HG02610 (cell line): ENCODE data around the gene ARG2.
"Not testable (repeated sequence)": the region's sequence is repeated elsewhere in the genome, so short reads cannot be mapped to it uniquely, and the experiment has no call there.

Experiments used
- ATAC-seq: cut with Tn5 transposase; IDR thresholded peaks from one replicate; pipeline ENCODE4 v1.9.1; 2021; ENCODE audit warnings: mild to moderate bottlenecking, moderate library complexity; ENCODE audit not compliant: unreplicated experiment

The ARG2 gene

DNA sequence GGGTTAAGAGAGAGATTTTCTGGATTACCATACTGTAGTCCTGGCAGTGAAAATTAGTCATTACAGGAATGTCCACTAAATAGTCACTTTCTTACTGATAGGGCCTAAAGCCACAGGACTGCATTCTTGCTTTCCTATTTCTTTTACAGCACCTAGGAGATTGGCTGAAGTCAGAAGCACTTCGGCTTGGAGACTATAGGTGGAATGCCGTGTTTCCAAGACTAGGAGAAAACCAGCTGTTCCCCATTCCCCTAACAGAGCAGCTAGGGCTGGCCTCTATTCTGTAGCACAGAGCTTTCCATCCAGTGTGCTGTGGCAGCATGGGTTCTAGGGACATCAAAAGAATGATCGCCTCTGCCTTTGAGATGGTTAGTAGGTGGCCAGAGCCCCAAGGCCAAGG lies 34.7 kb upstream of the ARG2 start:
- no peak for ATAC-seq

DNA sequence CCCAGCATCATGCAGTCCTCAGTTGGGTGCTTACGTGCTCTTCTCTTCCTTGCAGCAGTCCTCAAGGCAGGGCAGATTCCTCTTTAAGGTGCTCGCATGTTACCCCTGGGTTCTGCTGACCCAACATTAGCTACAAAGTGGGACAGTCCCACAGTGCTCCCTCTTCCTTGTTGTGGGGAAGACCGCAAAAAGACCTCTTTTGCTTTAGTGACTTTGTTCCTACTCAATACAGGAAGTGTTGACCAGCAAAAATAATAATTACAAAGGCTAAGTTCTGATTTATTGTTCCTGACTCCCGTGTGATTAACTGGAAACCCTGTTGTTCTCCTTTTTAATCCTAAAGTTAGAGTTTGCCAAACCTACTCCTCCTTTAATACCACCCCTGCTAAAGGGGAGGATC lies 33.4 kb upstream of the ARG2 start:
- no peak for ATAC-seq

DNA sequence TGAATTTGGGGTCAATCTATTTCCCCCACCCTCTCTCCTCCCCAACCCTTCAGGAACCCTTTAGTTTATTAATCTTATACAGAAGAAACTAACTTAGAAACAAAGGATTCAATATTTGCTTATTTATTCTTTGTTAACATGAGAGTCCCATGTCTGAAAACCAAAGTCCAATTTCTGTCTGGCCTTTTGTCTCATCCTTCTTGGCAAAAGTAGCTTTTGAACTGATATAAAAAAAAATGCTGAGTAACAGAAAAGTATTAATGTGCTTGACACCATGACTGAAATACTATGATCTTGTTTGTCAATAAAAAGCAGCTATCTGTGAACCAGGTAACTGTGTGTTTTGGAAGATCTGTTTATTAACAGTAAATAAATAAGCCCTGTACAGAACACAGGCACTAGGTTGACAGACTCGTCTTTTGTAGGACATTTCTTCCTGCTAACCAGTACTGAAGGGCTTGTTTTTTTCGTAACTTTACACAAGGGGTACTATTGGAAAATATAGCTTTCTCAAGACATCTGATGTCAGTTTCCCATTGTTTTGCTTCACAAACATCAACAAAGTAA lies 30.4 kb upstream of the ARG2 start:
- no peak for ATAC-seq

DNA sequence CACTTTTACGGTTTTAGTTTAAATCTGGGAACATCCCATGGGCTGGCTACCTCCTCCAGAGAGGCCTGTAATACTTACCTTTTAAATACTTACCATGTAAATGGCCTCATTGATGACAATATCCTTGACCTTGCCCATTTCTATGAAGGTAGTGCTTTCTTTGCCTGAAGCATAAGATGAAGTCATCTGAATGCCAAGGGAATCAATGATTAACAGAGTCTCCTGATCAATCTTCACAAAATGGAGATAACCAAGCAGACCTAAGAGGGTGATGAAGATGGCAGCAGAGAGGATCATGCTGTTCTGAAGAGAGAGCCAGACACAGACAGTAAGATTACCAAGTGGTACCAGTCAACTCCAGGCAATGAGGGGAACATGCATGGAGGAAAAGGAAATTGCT lies 26.1 kb upstream of the ARG2 start:
- ATAC-seq = not testable (repeated sequence)

DNA sequence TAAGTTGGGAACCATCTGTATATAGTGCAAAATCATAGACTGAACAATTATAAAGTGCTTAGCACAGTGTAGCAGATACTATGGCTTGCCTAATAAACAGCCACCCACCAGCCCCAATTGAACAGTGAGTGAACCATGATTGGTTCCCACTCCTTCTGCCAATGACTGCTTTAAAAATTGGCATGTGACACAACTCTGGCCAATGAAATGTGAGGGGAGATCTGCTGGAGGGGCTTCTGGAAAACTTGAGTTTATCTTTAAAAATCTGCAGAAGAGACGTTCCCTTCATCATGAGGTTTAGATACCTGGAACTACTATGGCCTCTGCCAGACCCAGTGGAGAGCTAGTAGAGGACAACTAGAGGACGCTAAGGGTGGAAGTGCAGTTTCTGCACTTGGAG lies 24.3 kb upstream of the ARG2 start:
- ATAC-seq = no peak

DNA sequence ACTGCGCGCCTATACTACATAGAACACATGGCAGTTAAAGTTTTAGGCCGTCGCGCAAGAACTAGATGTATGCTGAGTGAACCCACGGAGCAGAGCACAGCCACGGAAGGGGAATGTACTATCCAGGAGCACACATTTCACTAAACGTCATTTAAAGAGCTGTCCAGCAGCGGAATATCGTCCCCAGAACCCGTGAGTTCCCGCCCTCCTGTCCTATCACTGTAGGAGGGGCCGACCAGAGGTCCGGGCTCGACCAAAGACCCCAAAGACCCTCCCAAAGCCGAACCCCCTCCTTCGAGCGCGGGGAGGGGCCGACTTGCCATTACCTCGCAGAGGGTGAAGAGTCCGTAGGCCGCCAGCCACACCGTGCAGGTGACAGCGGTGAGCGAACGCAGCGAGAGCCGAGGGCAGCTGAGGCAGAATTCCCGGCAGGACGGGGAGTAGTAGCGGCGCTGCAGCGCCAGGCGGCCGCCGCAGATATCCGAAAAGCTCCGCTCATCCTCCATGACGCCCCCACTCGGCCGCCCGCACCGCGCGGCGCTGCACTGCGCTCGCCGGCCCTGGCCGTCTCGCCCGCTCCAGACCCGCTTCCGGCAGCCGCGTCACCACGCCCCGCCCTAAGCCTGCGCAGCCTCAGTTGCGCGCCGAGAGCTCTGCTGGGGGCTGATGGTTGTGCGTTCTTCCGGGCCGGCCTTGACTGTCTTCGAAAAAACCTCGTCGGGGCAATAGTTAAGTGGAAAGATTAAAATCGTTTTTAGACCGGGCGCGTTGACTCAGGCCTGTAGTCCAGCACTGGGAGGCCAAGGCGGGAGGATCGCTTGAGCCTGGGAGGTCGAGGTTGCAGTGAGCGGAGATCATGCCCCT lies 19.8 kb upstream of the ARG2 start, which contains the start of gene PIGH:
TSS of gene PIGH (minus strand) at position 571 of the 864 bp plus-strand sequence. CDS start at position 506, 65 bp downstream.
- ATAC-seq = peak; percentile 95

DNA sequence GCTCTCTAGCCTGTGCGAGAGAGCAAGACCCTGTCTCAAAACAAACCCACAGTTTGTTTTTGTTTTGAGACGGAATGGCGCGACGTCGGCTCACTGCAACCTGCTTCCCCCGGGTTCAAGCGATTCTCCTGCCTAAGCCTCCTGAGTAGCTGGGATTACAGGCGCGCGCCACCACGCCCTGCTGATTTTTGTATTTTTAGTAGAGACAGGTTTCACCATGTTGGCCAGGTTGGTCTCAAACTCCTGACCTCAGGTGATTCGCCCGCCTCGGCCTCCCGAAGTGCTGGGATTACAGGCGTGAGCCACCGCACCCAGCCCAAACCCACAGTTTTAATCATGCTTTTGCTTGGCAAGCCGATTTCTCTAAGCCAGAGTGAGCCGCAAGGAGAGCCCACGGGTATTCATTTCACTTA lies 19.2 kb upstream of the ARG2 start:
- ATAC-seq = not testable (repeated sequence)

DNA sequence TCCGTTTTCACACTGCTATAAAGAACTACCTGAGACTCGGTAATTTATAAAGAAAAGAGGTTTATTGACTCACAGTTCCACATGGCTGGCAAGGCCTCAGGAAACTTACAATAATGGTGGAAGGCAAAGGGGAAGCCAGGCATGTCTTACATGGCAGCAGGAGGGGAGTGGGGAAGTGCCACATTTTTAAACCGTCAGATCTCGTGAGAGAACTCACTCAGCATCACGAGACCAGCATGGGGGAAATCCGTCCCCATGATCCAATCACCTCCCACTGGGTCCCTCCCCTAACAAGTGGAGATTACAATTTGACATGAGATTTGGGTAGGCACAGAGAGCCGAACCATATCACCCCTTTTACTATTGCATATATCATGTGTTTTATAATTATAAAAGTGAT lies 17.6 kb upstream of the ARG2 start:
- no peak for ATAC-seq

DNA sequence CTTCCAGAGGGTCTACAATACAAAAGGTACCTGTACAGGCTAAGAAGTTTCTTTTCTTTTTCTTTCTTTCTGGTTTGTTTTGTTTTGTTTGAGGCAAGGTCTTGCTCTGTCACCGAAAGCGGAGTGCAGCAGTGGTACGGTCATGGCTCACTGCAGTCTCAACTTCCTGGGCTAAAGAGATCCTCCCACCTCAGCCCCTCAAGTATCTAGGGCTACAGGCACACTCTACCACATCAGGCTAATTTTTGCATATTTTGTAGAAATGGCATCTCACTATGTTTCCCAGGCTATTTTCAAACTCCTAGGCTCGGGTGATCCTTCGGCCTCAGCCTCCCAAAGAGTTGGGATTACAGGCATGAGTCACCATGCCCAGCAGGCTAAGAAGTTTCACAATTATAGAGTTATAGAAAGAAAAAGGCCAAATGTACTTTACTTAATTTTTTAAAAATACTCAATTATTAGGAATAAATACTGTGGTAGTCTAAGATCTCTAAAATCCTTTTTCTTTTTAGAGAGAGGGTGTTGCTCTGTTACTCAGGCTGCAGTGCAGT lies 16.6 kb upstream of the ARG2 start:
- peak; percentile 72 for ATAC-seq

DNA sequence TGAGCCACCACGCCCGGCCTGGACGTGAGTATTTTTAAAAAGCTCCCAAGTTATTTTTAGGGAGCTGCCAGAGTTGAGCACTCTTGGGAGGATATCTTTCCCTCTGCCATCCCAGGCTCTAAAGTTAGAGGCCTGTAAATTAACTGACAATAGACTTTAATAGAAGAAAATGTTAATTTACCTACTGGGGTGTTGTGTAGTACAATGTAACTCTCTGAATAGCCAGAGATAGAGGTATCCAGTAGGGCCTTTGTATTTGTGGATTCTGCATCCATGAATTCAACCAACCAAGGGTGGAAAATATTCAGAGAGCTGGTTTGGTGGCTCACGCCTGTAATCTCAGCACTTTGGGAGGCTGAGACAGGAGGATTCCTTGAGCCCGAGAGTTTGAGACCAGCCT lies 12.1 kb upstream of the ARG2 start:
- no peak for ATAC-seq

DNA sequence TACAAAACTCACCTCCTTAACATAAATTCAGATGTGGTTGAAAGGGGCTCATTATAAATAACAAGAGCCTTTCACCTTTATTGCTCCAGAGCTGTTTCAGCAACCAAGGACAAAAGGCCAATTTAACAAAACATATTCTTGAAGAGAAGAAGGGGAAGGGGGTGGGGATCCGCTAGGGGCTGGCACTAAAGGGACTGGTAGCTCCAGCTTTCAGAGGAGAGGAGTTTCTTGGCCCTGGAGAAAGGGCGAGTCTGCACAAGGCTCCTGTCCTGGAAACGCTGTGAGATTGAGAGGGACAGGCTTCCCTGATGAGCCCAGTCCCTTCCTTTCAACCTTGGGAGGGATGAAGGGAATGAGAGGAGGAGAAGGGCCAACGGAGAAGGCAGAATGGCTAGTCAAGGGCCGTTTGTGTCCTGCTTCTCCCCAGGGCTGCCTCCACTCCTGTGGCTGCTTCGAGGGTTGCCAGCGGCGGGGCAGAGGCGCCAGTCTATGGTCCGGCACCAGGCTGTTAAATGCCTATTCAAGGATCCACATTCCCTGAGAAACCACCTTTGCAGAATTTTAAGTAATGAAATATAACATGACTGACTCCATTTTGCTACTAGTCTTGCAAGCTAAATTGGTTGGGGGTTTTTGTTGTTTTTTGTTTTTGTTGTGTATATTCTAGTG lies 9.9 kb upstream of the ARG2 start:
- ATAC-seq = no peak

DNA sequence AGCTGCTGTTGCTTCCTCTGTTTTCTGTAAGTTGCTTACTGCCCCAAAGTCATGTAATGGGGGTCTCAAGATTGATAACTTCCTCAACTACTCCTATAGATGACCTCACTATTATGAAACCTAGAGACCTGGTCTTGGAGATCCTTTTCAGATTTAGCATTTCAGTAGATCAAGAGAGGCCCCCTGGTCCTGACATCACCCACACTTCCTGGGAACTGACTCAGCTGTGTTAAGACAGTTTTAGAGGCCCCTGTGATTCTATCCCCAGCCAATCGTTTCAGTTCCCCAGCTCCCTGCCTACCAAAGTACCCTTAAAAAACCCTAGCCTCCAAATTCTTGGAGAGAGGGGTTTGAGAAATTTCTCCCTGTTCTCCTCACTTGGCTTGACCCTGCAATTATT lies 9.2 kb upstream of the ARG2 start:
- no peak for ATAC-seq

DNA sequence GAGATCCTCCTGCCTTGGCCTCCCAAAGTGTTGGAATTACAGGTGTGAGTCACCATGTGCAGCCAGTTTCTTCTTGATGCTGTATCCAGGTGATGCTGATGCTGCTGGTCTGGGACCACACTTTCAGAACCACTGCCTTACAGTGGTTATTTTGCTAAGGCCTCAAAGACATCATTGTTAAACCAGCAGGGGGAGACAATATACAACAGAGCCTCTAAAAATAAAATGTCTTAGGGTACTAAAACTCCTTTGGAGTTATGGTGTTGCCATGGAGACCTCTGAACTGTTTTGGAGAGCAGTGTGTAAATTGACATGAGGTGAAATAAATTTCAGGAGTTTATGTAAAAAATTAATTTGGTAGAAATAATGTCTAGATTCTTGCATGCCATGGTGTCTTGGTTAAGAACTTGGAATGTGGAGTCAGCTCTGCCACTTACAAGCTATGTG lies 1.1 kb upstream of the ARG2 start:
- no peak for ATAC-seq

DNA sequence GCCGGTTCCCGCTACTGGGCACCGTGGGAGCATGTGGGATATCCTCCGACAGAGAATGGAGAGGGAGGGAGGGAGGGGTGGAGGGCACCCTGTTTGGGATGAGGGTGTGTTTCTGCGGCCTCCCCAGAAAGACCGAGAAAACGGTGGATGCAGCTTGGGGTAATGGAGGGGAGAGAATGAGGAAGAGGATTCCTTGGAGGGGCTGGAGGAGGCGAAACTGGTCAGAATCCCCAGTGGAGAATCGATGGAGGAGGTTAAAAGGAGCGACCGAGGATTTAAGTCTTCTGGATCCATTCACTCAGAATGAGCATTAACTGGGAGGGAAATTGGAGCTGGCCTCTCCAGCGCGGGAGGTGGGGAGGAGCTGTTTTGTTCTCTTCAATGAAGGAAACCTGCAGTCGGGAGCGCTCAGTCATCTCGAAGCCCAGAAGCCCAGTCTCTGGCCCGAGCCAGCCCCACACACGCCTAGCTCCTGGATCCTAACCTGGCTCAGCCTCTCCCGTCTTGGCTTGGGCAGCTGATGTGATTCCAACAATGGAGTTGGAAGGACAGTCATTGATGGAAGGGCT lies 581 bp downstream of the ARG2 start:
- ATAC-seq = no peak

DNA sequence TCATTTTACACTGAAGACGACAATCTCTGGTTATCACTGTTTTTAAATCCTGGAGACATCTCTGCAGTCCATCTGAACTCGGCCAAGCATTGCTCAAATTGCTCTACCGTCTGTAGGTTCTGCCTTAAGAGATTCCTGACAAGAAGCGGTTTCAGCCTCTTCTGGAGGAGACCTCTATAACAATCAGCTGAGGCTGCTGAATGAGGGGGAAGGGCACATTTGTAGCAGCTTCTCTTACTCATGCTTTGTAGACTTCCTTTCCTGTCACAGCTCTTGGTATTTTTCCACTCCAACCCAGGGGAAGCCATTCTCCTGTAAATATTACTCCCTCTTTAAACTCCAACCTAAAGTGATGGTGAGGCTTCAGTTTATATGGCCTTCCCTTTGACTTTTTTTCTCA lies 3.0 kb downstream of the ARG2 start:
- ATAC-seq = no peak

DNA sequence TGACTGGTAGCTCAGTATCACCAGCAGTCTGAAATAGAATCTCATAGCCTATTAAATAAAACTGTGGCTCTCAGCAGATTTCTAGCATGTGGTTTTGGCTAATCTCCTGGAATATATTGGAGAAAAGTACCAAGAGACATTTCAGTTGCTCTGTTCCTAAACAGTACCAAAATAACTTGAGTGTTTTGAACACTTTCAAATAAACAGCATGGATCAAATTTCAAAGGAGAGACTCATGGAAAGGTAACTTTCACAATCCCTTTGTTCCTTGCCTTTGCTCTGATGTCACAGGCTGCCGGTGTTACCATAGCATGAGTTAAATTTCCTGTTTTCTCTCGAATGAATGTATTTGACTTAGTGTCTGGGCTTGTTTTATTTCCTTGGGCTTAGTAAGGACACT lies 3.4 kb downstream of the ARG2 start:
- ATAC-seq = no peak

DNA sequence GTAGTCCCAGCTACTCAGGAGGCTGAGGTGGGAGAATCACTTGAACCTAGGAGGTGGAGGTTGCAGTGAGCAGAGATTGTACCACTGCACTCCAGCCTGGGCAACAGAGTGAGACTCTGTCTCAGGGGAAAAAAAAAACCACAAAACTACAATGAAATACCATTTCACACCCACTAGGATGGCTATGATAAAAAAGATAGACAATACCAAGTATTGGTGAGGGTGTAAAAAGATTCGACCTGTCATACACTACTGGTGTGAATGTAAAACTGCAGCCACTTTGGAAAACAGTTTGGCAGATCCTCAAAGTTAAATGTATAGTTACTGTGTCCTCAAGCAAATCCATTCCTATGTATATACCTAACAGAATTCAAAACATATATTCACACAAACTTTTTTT lies 6.4 kb downstream of the ARG2 start:
- ATAC-seq = not testable (repeated sequence)

DNA sequence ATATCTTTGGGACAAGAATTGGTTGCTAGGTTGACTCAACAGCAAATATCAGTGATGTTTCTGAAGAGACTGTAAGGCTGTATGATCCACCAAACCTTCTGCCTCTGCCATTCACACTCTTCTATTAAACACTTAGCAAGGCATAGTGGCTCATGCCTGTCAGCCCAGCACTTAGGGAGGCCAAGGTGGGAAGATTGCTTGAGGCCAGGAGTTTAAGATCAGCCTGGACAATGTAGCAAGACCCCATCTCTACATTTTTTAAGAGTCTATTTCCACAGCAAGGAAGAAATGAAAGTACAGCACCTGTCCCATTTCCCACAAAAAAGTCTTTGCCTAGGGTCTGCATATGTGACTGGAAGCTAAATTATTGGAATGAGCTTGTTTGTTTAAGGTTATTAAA lies 7.8 kb downstream of the ARG2 start:
- no peak for ATAC-seq

DNA sequence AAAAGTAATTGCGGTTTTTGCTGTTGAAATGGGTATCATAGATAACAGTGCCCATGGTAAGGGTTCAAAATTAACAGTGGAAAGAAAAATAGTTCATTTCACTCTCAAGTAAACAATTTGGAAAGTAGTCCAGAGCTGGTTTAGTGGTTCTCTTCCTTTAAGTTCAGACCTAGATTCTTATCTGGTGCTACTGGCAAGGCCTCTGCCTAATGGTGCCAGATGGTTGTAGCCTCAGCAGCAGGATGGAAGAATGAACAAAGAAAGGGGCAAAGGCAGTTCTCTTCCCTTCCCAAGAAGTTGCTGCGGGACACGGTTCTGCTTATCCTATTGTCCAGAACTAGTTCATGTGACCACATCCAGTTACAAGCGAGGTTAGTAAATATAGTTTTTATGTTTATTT lies 10.5 kb downstream of the ARG2 start:
- no peak for ATAC-seq

DNA sequence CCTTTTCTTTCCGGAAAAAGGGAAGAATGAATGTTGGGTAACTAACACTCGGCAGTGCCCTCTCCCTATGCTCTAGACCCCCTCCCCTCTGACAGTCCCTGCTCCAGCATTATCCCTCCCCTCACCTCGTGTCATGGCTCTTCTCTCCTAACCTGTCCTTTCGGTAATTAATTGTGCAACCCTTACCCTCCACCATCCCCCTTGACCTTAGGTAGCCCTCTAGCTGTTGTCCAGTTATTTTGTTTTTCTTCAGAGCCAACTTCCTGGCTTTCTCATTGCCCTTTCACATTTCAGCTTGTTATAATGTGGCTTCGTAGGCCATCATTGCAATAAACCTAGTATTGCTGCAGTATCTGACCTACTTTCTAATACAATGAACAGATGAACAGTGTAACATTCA lies 11.2 kb downstream of the ARG2 start:
- ATAC-seq = no peak

DNA sequence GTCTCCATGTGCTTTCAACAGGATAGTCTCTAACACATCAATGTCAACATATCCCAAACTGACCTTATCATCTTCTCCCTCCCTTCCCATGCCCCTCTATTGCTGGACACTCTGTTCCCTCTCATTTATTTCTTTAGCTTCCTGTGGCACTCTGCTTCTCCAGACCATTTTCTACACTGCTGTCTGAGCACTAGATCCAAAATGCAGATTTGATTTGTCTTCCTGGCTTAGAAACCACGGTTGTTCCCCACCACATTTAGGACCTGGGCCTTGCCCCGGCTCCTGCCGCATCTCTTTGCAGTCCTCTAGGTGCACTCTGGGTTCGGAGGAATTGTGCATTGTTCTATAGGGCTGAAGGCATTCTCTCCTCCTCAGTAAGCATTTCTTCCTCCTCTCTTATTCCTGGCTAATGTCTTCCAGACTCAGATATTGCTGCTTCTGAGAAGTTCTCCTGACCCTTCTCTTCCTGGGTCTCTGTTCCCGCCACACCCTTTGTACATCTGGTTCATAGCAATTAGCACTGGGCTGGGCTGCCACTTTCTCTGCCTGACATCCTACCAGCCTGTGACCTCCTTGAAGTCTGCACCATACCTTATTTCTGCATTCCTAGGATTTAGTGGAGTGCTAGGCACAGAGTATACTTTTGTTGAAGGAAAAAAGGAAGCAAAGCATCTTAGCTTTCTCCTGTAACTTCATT lies 13.9 kb downstream of the ARG2 start:
- ATAC-seq = no peak
